Left lung (tissue), 10 donors: ENCODE data around the gene SDF4. TPM values are rescaled to one million over a fixed set of nuclear protein-coding genes. Genes with fewer than 3 reads are reported as not detected.
A peak's percentile ranks its signal among the peaks of the same experiment; 100 is the strongest.

ENCODE experiments used
- ATAC-seq: fragments of 200-7000 bp; cut with Tn5 transposase; one replicate; pipeline ENCODE4 v1.9.1; 2020; ENCODE audit warnings: moderate library complexity
- DNase-seq, 4 donors: peaks; one replicate each; pipeline ENCODE4 v3.0.0-alpha.2; 2013 to 2020
- H3K27ac ChIP-seq, 2 donors: fragments of 200-600 bp; sonication (generic) in 1 of 2; one replicate each; pipeline versions ENCODE4 v1.5.0 to v1.8.0; 2020 to 2021
- H3K27me3 ChIP-seq, 2 donors: fragments of 200-600 bp; sonication (generic) in 1 of 2; one replicate each; pipeline versions ENCODE4 v1.5.0 to v1.8.0; 2020 to 2021
- H3K36me3 ChIP-seq, 2 donors: fragments of 200-600 bp; sonication (generic) in 1 of 2; one replicate each; pipeline versions ENCODE4 v1.5.0 to v1.8.0; 2020 to 2021
- H3K4me1 ChIP-seq, 2 donors: fragments of 200-600 bp; one replicate each; pipeline ENCODE4 v1.8.0; 2021
- H3K4me3 ChIP-seq, 2 donors: fragments of 200-600 bp; sonication (generic) in 1 of 2; one replicate each; pipeline versions ENCODE4 v1.5.0 to v1.8.0; 2020 to 2021; ENCODE audit warnings: mild to moderate bottlenecking in 1 of 2
- H3K9me3 ChIP-seq, 2 donors: fragments of 200-600 bp; sonication (generic) in 1 of 2; one replicate each; pipeline versions ENCODE4 v1.5.0 to v1.8.0; 2020 to 2021
- CTCF ChIP-seq, 2 donors: fragments of 200-600 bp; sonication (generic) in 1 of 2; IDR thresholded peaks; one replicate each; pipeline versions ENCODE4 v1.5.0 to v1.8.0; 2021; ENCODE audit warnings: antibody characterized with exemption in 2 of 2
- intact Hi-C, 2 donors: fragments of 100-400 bp; cut with DNase I; formaldehyde crosslinking; loops; one replicate each; pipeline versions ENCODE4 v1.11.2 to v1.14.2; 2022
- polyA plus RNA-seq, 6 donors: library from polyadenylated mRNA; unstranded; fragments of 120-200 nt; gene quantifications; one replicate each; pipeline ENCODE4 v1.2.1, GENCODE V29; 2013; ENCODE audit not compliant: insufficient read length in 6 of 6
- total RNA-seq, 2 donors: library from RNA; stranded (reverse); fragmentation: NEBNext Ultra II Directional; extraction: Animal tissue kit (Norgen Biotek cat#: 25700); gene quantifications; one replicate each; pipeline ENCODE4 v1.2.1, GENCODE V29; 2021
- donor health status: DM: no; HTN: yes; CAD: no.
- donor health status: DM: no; HTN: no; CAD: no.

The SDF4 gene
- total and polyA plus RNA-seq, 8 donors = 86.7 to 166 (median 100) TPM

- Histone ChIP-seq H3K36me3 (peaks cover 0 to 21% of the 10 kb centered on the region in 2 donors), H3K4me1 (peaks cover 5 to 38% of the 10 kb centered on the region in 2 donors), H3K4me3 (peak overlapping the region; percentile 28 to 40), H3K27ac (no peak overlapping the region), H3K27me3 (peaks cover 8 to 19% of the 10 kb centered on the region in 2 donors), H3K9me3 (no peaks in the 10 kb centered on the region)
- intact Hi-C loops = no loop called here
- ATAC-seq (no peak), DNase-seq (no peak)
- no peak for TF ChIP-seq CTCF (IDR thresholded peaks at IDR 0.05)
These were observed 1.2 kb upstream of the SDF4 start for GRCh38 chr1:1232796-1233566.

- DNase-seq (no peak), ATAC-seq (no peak)
- Histone ChIP-seq H3K27me3 (peaks cover 1 to 12% of the 10 kb centered on the region in 2 donors), H3K9me3 (no peaks in the 10 kb centered on the region), H3K36me3 (peaks cover 0 to 28% of the 10 kb centered on the region in 2 donors), H3K4me3 (peak within 1 kb of the TSS; percentile 80 to 97), H3K27ac (peak within 1 kb of the TSS; percentile 88), H3K4me1 (peaks cover 5 to 38% of the 10 kb centered on the region in 2 donors)
- TF ChIP-seq CTCF (IDR thresholded peaks at IDR 0.05) = no peak
- intact Hi-C loops = no loop called here
These were observed 501 bp upstream of the SDF4 start, which contains the start of gene B3GALT6 for GRCh38 chr1:1232208-1232795. Gene B3GALT6, plus strand, starts transcription at chr1:1232237. Its CDS starts 42 bp downstream, at chr1:1232279.

- Histone ChIP-seq H3K4me1 (peaks cover 5 to 38% of the 10 kb centered on the region in 2 donors), H3K27ac (peak overlapping the region; percentile 88), H3K4me3 (peak overlapping the region; percentile 80 to 97), H3K27me3 (no peaks in the 10 kb centered on the region), H3K9me3 (no peaks in the 10 kb centered on the region), H3K36me3 (peaks cover 0 to 43% of the 10 kb centered on the region in 2 donors)
- intact Hi-C loops = no loop called here
- ATAC-seq (peak; percentile 1), DNase-seq (no peak)
- no peak for TF ChIP-seq CTCF (IDR thresholded peaks at IDR 0.05)
These were observed 973 bp downstream of the SDF4 start for GRCh38 chr1:1230656-1231399.

GRCh38 chr1:1229770-1230169, 2.0 kb downstream of the SDF4 start:
- no peak overlapping the region for H3K27ac ChIP-seq
- ATAC-seq = no peak
- peaks cover 5 to 44% of the 10 kb centered on the region in 2 donors for H3K4me1 ChIP-seq
- H3K9me3 ChIP-seq = no peaks in the 10 kb centered on the region
- intact Hi-C loops = no loop called here
- peak overlapping the region in 1 of 2 donors; percentile 80 for H3K4me3 ChIP-seq
- no peak for DNase-seq
- peaks cover 0 to 53% of the 10 kb centered on the region in 2 donors for H3K36me3 ChIP-seq
- no peak for TF ChIP-seq CTCF (IDR thresholded peaks at IDR 0.05)
- H3K27me3 ChIP-seq = no peaks in the 10 kb centered on the region
